G401 (cell line): ENCODE data around the gene SYT12. TPM values are rescaled to one million over a fixed set of nuclear protein-coding genes. Genes with fewer than 3 reads are reported as not detected.
A peak's percentile ranks its signal among the peaks of the same experiment; 100 is the strongest.

Experiments used
- DNase-seq: peaks from one replicate; pipeline ENCODE4 v3.0.0-alpha.2; 2015; ENCODE audit warnings: low spot score
- in situ Hi-C: cut with HindIII; loops from 2 replicates; pipeline ENCODE4 v1.10.0; 2016; ENCODE audit warnings: low sequenced_read_pairs, mixed read lengths
- total RNA-seq: library from RNA; depleted of rRNA; stranded (reverse); fragments of >200 nt; shearing (Covaris generic); gene quantifications from 2 replicates; pipeline ENCODE4 v1.2.3, GENCODE V29; 2014; rRNA removed

The SYT12 gene
- total RNA-seq, 1 experiment from 2014 or later: 1.1 TPM

GRCh38 chr11:67076202-67076601 is 53.3 kb downstream of the SYT12 start:
- DNase-seq: no peak
- in situ Hi-C loops: no loop called here

- no peak for DNase-seq
- in situ Hi-C loops: no loop called here
These were observed 56.3 kb downstream of the SYT12 start for GRCh38 chr11:67079065-67079705.

- DNase-seq: no peak
- in situ Hi-C loops: no loop called here
These were observed 59.3 kb downstream of the SYT12 start for GRCh38 chr11:67082071-67082791.

- DNase-seq: no peak
- in situ Hi-C loops: no loop called here
These were observed 60.9 kb downstream of the SYT12 start for GRCh38 chr11:67083786-67084366.

- DNase-seq: no peak
- in situ Hi-C loops: no loop called here
These were observed 62.7 kb downstream of the SYT12 start for GRCh38 chr11:67085617-67086016.

- DNase-seq: no peak
- in situ Hi-C loops: no loop called here
These were observed 67.8 kb downstream of the SYT12 start for GRCh38 chr11:67090717-67091116.

- in situ Hi-C loops: no loop called here
- no peak for DNase-seq
These were observed 72.2 kb downstream of the SYT12 start for GRCh38 chr11:67095214-67095507.

GRCh38 chr11:67098799-67099429 is 76.0 kb downstream of the SYT12 start:
- in situ Hi-C loops: no loop called here
- peak; percentile 6 for DNase-seq

GRCh38 chr11:67099831-67100324 is 76.9 kb downstream of the SYT12 start:
- DNase-seq: no peak
- in situ Hi-C loops: no loop called here

Other genes with a start within 250 kb of the SYT12 start
- gene RCE1, start 179.7 kb upstream of the SYT12 start, total RNA-seq: 32.7 and 40.2 TPM in 2 replicates
- gene LRFN4, start 166.1 kb upstream of the SYT12 start, total RNA-seq: 48.4 and 67.5 TPM in 2 replicates
- 31.1 and 93.9 TPM in 2 replicates for gene PC, start 64.8 kb upstream of the SYT12 start, total RNA-seq
- gene C11orf86, start 47.8 kb upstream of the SYT12 start, total RNA-seq: not detected in 2 replicates
- not detected in 2 replicates for gene RHOD, start 33.7 kb downstream of the SYT12 start, total RNA-seq
- 11.4 and 13.4 TPM in 2 replicates for gene KDM2A, start 96.1 kb downstream of the SYT12 start, total RNA-seq
- gene GRK2, start 243.3 kb downstream of the SYT12 start, total RNA-seq: 35.1 and 48.8 TPM in 2 replicates